Measurements from ENCODE around the gene ACTG2.

DNA sequence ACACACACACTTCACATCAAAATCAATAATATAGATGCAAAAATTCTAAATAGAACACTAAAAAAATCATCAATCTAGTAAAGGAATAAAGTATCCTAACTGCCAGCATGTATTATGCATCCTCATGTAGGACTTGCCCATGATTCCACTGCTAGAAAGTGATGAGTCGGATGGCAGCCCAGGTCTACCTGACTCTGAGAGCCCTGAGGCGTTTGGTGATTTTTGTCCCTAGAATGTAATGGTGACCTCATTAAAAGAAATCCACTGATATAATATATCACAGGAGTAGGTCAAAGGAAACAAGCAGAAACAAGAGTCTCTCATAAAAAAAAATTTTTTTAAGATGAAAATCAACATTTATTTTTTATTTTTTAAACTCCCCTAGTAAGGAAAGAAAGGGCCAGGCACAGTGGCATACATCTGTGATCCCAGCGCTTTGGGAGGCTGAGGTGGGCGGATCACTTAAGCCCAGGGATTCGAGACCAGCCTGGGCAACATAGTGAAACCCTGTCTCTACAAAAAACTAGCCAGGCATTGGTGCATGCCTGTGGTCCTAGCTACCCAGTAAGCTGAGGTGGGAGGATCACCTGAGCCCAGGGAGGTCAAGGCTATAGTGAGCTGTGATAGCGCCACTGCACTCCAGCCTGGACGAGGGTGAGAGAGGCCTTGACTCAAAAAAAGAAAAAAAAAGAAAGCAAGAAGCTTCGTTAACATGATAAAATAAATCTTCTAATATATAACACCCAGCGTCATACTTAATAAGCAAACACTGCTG, 24.4 kb upstream of the ACTG2 start:
- no peak for TF ChIP-seq POLR2A (IDR thresholded peaks at IDR 0.05)
- TF ChIP-seq, protein P1, sequence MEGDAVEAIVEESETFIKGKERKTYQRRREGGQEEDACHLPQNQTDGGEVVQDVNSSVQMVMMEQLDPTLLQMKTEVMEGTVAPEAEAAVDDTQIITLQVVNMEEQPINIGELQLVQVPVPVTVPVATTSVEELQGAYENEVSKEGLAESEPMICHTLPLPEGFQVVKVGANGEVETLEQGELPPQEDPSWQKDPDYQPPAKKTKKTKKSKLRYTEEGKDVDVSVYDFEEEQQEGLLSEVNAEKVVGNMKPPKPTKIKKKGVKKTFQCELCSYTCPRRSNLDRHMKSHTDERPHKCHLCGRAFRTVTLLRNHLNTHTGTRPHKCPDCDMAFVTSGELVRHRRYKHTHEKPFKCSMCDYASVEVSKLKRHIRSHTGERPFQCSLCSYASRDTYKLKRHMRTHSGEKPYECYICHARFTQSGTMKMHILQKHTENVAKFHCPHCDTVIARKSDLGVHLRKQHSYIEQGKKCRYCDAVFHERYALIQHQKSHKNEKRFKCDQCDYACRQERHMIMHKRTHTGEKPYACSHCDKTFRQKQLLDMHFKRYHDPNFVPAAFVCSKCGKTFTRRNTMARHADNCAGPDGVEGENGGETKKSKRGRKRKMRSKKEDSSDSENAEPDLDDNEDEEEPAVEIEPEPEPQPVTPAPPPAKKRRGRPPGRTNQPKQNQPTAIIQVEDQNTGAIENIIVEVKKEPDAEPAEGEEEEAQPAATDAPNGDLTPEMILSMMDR (IDR thresholded peaks at IDR 0.05), result no peak
- no peak for TF ChIP-seq POLR2AphosphoS5 (IDR thresholded peaks at IDR 0.05)

Data from transverse colon (tissue), 4 donors.